Measurements from ENCODE around the gene ATP2B3. TPM values are rescaled to one million over a fixed set of nuclear protein-coding genes. Genes with fewer than 3 reads are reported as not detected.

Gene ATP2B3
- total RNA-seq, 4 donors from 2014 or later, result 0.09 to 3.5 TPM; not detected in 2

- Histone ChIP-seq H3K9me3 (no peaks in the 10 kb centered on the region), H3K27ac (no peak overlapping the region), H3K36me3 (no peaks in the 10 kb centered on the region), H3K4me3 (no peak overlapping the region), H3K27me3 (no peaks in the 10 kb centered on the region), H3K4me1 (no peaks in the 10 kb centered on the region)
- TF ChIP-seq POLR2A (IDR thresholded peaks at IDR 0.05), result no peak
- TF ChIP-seq CTCF (IDR thresholded peaks at IDR 0.05), result no peak
- DNase-seq, result no peak
- intact Hi-C loops (cut with DNase I; ENCODE audit: low total_unique reads), result no loop called here
Observed at GRCh38 chrX:153578889-153579288, 61.4 kb downstream of the ATP2B3 start.

GRCh38 chrX:153580700-153581386 lies 63.4 kb downstream of the ATP2B3 start:
- no peak for DNase-seq
- H3K4me1 ChIP-seq, result no peaks in the 10 kb centered on the region
- intact Hi-C loops (cut with DNase I; ENCODE audit: low total_unique reads), result no loop called here
- TF ChIP-seq POLR2A (IDR thresholded peaks at IDR 0.05) (no peak), CTCF (IDR thresholded peaks at IDR 0.05) (no peak)
- no peaks in the 10 kb centered on the region for H3K27me3 ChIP-seq
- H3K36me3 ChIP-seq, result no peaks in the 10 kb centered on the region
- H3K27ac ChIP-seq, result no peak overlapping the region
- no peak overlapping the region for H3K4me3 ChIP-seq
- no peaks in the 10 kb centered on the region for H3K9me3 ChIP-seq

- no peaks in the 10 kb centered on the region for H3K4me1 ChIP-seq
- H3K27me3 ChIP-seq, result no peaks in the 10 kb centered on the region
- DNase-seq, result no peak
- TF ChIP-seq CTCF (IDR thresholded peaks at IDR 0.05), result no peak
- TF ChIP-seq POLR2A (IDR thresholded peaks at IDR 0.05), result no peak
- H3K9me3 ChIP-seq, result no peaks in the 10 kb centered on the region
- no peak overlapping the region for H3K27ac ChIP-seq
- intact Hi-C loops (cut with DNase I; ENCODE audit: low total_unique reads), result no loop called here
- H3K36me3 ChIP-seq, result no peaks in the 10 kb centered on the region
- H3K4me3 ChIP-seq, result no peak overlapping the region
Observed at GRCh38 chrX:153582896-153583295, 65.5 kb downstream of the ATP2B3 start.

GRCh38 chrX:153583433-153583832 lies 66.0 kb downstream of the ATP2B3 start:
- H3K36me3 ChIP-seq, result no peaks in the 10 kb centered on the region
- no peak for DNase-seq
- H3K4me1 ChIP-seq, result no peaks in the 10 kb centered on the region
- intact Hi-C loops (cut with DNase I; ENCODE audit: low total_unique reads), result no loop called here
- TF ChIP-seq CTCF (IDR thresholded peaks at IDR 0.05), result no peak
- no peak for TF ChIP-seq POLR2A (IDR thresholded peaks at IDR 0.05)
- no peaks in the 10 kb centered on the region for H3K27me3 ChIP-seq
- H3K4me3 ChIP-seq, result no peak overlapping the region
- no peak overlapping the region for H3K27ac ChIP-seq
- H3K9me3 ChIP-seq, result no peaks in the 10 kb centered on the region

GRCh38 chrX:153585827-153586226 lies 68.4 kb downstream of the ATP2B3 start:
- H3K27ac ChIP-seq, result no peak overlapping the region
- no peak for DNase-seq
- no peaks in the 10 kb centered on the region for H3K4me1 ChIP-seq
- no peaks in the 10 kb centered on the region for H3K36me3 ChIP-seq
- TF ChIP-seq POLR2A (IDR thresholded peaks at IDR 0.05), result no peak
- TF ChIP-seq CTCF (IDR thresholded peaks at IDR 0.05), result no peak
- H3K27me3 ChIP-seq, result no peaks in the 10 kb centered on the region
- intact Hi-C loops (cut with DNase I; ENCODE audit: low total_unique reads), result no loop called here
- no peaks in the 10 kb centered on the region for H3K9me3 ChIP-seq
- no peak overlapping the region for H3K4me3 ChIP-seq
